Brain microvascular endothelial cell (primary cell): ENCODE data around the gene SLC7A7.

Experiments used
- DNase-seq: peaks from one replicate; pipeline ENCODE4 v3.0.0-alpha.2; 2020
- H3K27ac ChIP-seq: fragments of 250-450 bp; sonication (Bioruptor Pico); 2 replicates; pipeline ENCODE4 v1.5.1; 2020; ENCODE audit warnings: mild to moderate bottlenecking, moderate library complexity
- H3K27me3 ChIP-seq: fragments of 250-450 bp; sonication (Bioruptor Pico); replicated peaks from 2 replicates; pipeline ENCODE4 v1.5.1; 2020; ENCODE audit warnings: mild to moderate bottlenecking
- H3K36me3 ChIP-seq: fragments of 250-450 bp; sonication (Bioruptor Pico); replicated peaks from 2 replicates; pipeline ENCODE4 v1.5.1; 2020; ENCODE audit warnings: mild to moderate bottlenecking
- H3K4me3 ChIP-seq: 2 replicates; pipeline ENCODE4 v1.5.1; 2011; ENCODE audit warnings: low read depth, mild to moderate bottlenecking, control low read depth, low read length, moderate library complexity
- CTCF ChIP-seq: IDR thresholded peaks from 2 replicates; pipeline ENCODE4 v1.5.1; 2011; ENCODE audit warnings: low read depth, mild to moderate bottlenecking, moderate library complexity, low read length, control low read depth, inconsistent platforms; ENCODE audit errors: missing control alignments
- in situ Hi-C: cut with HindIII; loops from 2 replicates; pipeline ENCODE4 v1.10.0; 2017; ENCODE audit warnings: low sequenced_read_pairs, low pct_ligation_motif_present

SLC7A7 gene

GRCh38 chr14:22844221-22845102, 29.2 kb upstream of the SLC7A7 start:
- peaks cover 73% of the 10 kb centered on the region for H3K36me3 ChIP-seq
- TF ChIP-seq CTCF, result no peak
- DNase-seq, result no peak

GRCh38 chr14:22843123-22843925, 28.1 kb upstream of the SLC7A7 start:
- no peak for TF ChIP-seq CTCF
- no peak for DNase-seq
- in situ Hi-C loops, result no loop called here
- H3K4me3 ChIP-seq, result no peak overlapping the region
- H3K27me3 ChIP-seq, result no peaks in the 10 kb centered on the region
- peaks cover 82% of the 10 kb centered on the region for H3K36me3 ChIP-seq
- H3K27ac ChIP-seq, result no peak overlapping the region

More at GRCh38 chr14:22844221-22845102, 29.2 kb upstream of the SLC7A7 start:
- Histone ChIP-seq H3K4me3 (no peak overlapping the region), H3K27ac (no peak overlapping the region), H3K27me3 (no peaks in the 10 kb centered on the region)
- in situ Hi-C loops, result no loop called here

- H3K36me3 ChIP-seq, result peaks cover 83% of the 10 kb centered on the region
Observed at GRCh38 chr14:22842211-22843122, 27.2 kb upstream of the SLC7A7 start.

GRCh38 chr14:22841769-22842168, 26.5 kb upstream of the SLC7A7 start:
- no peaks in the 10 kb centered on the region for H3K27me3 ChIP-seq
- in situ Hi-C loops, result no loop called here
- no peak overlapping the region for H3K27ac ChIP-seq
- no peak overlapping the region for H3K4me3 ChIP-seq
- TF ChIP-seq CTCF, result no peak
- peaks cover 84% of the 10 kb centered on the region for H3K36me3 ChIP-seq
- no peak for DNase-seq

More at GRCh38 chr14:22842211-22843122, 27.2 kb upstream of the SLC7A7 start:
- DNase-seq, result no peak
- Histone ChIP-seq H3K27ac (no peak overlapping the region), H3K27me3 (no peaks in the 10 kb centered on the region), H3K4me3 (no peak overlapping the region)
- TF ChIP-seq CTCF, result no peak
- in situ Hi-C loops, result no loop called here

GRCh38 chr14:22841311-22841710, 26.1 kb upstream of the SLC7A7 start:
- Histone ChIP-seq H3K4me3 (no peak overlapping the region), H3K27ac (no peak overlapping the region), H3K27me3 (no peaks in the 10 kb centered on the region), H3K36me3 (peaks cover 82% of the 10 kb centered on the region)
- no peak for DNase-seq
- no peak for TF ChIP-seq CTCF
- in situ Hi-C loops, result no loop called here
